HCT116 (cell line): ENCODE data around the gene MOB3B.

ENCODE experiments used
- ATF3 ChIP-seq: IDR thresholded peaks from 2 replicates; pipeline ENCODE4 v1.6.1; 2012
- CTCF ChIP-seq, 3 experiments: fragments of 200-600 bp in 1 of 3; sonication (generic) in 1 of 3; IDR thresholded peaks in 2 of 3; conservative IDR thresholded peaks in 1 of 3; 2 replicates each; pipeline ENCODE4 v1.5.1; 2012 to 2017; ENCODE audit warnings: low read depth in 2 of 3, low read length in 2 of 3, antibody characterized with exemption in 1 of 3, borderline replicate concordance in 1 of 3, control low read depth in 1 of 3, mild to moderate bottlenecking in 1 of 3, mixed read lengths in 1 of 3, mixed run types in 1 of 3, moderate library complexity in 1 of 3; ENCODE audit not compliant: insufficient read depth in 1 of 3
- EZH2 ChIP-seq: fragments of 200-600 bp; sonication (generic); IDR thresholded peaks from 2 replicates; pipeline ENCODE4 v1.6.1; 2017; ENCODE audit warnings: antibody characterized with exemption, mixed run types
- EZH2phosphoT487 ChIP-seq: fragments of 200-600 bp; IDR thresholded peaks from 2 replicates; pipeline ENCODE4 v1.6.1; 2018; ENCODE audit warnings: antibody characterized with exemption, borderline replicate concordance
- MAX ChIP-seq: IDR thresholded peaks from 2 replicates; pipeline ENCODE4 v1.6.1; 2012
- POLR2A ChIP-seq: IDR thresholded peaks from 2 replicates; pipeline ENCODE4 v1.7.0; 2011; ENCODE audit warnings: borderline replicate concordance; ENCODE audit not compliant: insufficient read depth, insufficient read length; ENCODE audit errors: extremely low read depth
- POLR2AphosphoS5 ChIP-seq: IDR thresholded peaks from 2 replicates; pipeline ENCODE4 v1.6.1; 2011; ENCODE audit warnings: mild to moderate bottlenecking, low read depth, low read length, moderate library complexity
- REST ChIP-seq: IDR thresholded peaks from 2 replicates; pipeline ENCODE4 v1.6.1; 2012; ENCODE audit warnings: low read depth
- SRF ChIP-seq: IDR thresholded peaks from 2 replicates; pipeline ENCODE4 v1.6.1; 2012; ENCODE audit warnings: low read depth
- TCF7L2 ChIP-seq: IDR thresholded peaks from 2 replicates; pipeline ENCODE4 v1.7.0; 2011; ENCODE audit warnings: borderline replicate concordance, inconsistent platforms; ENCODE audit not compliant: insufficient read depth, insufficient read length; ENCODE audit errors: extremely low read depth
- YY1 ChIP-seq: IDR thresholded peaks from 2 replicates; pipeline ENCODE4 v1.6.1; 2011; ENCODE audit warnings: low read length, low read depth, moderate library complexity, mild to moderate bottlenecking; ENCODE audit not compliant: insufficient replicate concordance; ENCODE audit errors: extremely low read depth
- ZBTB33 ChIP-seq: IDR thresholded peaks from 2 replicates; pipeline ENCODE4 v1.6.1; 2011; ENCODE audit warnings: mild to moderate bottlenecking, low read length, moderate library complexity; ENCODE audit not compliant: insufficient replicate concordance; ENCODE audit errors: extremely low read depth
- ZNF274 ChIP-seq: fragments of 200-500 bp; sonication (Bioruptor generic); IDR thresholded peaks from 2 replicates; pipeline ENCODE4 v1.6.1; 2014; ENCODE audit warnings: mild to moderate bottlenecking, low read depth, low read length, inconsistent platforms

GRCh38 chr9:27540502-27540901, 10.9 kb upstream of the MOB3B start:
- no peak for TF ChIP-seq MAX
- TF ChIP-seq YY1: no peak
- no peak for TF ChIP-seq CTCF (IDR thresholded peaks at IDR 0.05 in 2 of 3, conservative IDR thresholded peaks at IDR 0.05 in 1 of 3; ENCODE audit: borderline replicate concordance in 1 of 3, insufficient read depth in 1 of 3, low read depth in 2 of 3, low read length in 2 of 3)
- TF ChIP-seq REST: no peak
- TF ChIP-seq POLR2A: no peak
- no peak for TF ChIP-seq ZBTB33
- no peak for TF ChIP-seq POLR2AphosphoS5
- TF ChIP-seq EZH2: no peak
- TF ChIP-seq EZH2phosphoT487: no peak
- TF ChIP-seq SRF: no peak
- TF ChIP-seq ZNF274: no peak
- no peak for TF ChIP-seq ATF3
- no peak for TF ChIP-seq TCF7L2
